Sigmoid colon (tissue), 4 donors: ENCODE measurements around the gene MEGF11.

Source experiments
- POLR2A ChIP-seq, 2 donors: fragments of 450-650 bp; IDR thresholded peaks; one replicate each; pipeline ENCODE4 v1.6.1; 2016; ENCODE audit warnings: antibody characterized with exemption in 2 of 2, mild to moderate bottlenecking in 2 of 2, moderate library complexity in 2 of 2
- POLR2AphosphoS5 ChIP-seq, 4 donors: sonication (generic); formaldehyde crosslinking; IDR thresholded peaks; one replicate each; pipeline ENCODE4 v1.6.1; 2017; ENCODE audit warnings: antibody characterized with exemption in 4 of 4
- TF ChIP-seq, protein P1 (sequence below), 4 experiments: fragments of 450-650 bp in 3 of 4; fragments of 200-600 bp in 1 of 4; IDR thresholded peaks; one replicate each; pipeline ENCODE4 v1.5.1; 2016 to 2019; ENCODE audit warnings: antibody characterized with exemption in 4 of 4, mild to moderate bottlenecking in 3 of 4, moderate library complexity in 2 of 4

DNA sequence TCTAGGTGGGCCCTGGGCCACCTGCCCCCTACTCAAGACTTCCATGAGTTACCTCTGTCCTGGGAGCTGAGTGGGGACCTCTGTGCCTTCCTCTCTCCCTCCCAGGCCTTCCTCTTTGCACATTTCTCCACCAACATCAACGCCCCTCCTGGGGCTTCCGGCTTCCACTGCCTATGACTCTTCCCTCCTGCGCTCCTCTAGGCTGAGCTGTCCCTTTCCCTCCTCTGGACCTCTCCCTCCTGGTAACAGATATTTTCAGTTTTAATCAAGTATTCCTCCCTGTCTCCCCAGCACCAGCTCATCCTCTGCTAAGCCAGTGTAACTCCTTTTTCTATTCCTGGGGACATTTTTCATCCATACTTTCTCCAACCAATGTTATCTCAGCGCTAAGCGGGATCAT is 223.9 kb downstream of the MEGF11 start:
- TF ChIP-seq, protein P1, sequence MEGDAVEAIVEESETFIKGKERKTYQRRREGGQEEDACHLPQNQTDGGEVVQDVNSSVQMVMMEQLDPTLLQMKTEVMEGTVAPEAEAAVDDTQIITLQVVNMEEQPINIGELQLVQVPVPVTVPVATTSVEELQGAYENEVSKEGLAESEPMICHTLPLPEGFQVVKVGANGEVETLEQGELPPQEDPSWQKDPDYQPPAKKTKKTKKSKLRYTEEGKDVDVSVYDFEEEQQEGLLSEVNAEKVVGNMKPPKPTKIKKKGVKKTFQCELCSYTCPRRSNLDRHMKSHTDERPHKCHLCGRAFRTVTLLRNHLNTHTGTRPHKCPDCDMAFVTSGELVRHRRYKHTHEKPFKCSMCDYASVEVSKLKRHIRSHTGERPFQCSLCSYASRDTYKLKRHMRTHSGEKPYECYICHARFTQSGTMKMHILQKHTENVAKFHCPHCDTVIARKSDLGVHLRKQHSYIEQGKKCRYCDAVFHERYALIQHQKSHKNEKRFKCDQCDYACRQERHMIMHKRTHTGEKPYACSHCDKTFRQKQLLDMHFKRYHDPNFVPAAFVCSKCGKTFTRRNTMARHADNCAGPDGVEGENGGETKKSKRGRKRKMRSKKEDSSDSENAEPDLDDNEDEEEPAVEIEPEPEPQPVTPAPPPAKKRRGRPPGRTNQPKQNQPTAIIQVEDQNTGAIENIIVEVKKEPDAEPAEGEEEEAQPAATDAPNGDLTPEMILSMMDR (IDR thresholded peaks at IDR 0.05): no peak
- no peak for TF ChIP-seq POLR2A (IDR thresholded peaks at IDR 0.05)
- no peak for TF ChIP-seq POLR2AphosphoS5 (IDR thresholded peaks at IDR 0.05)
